ENCODE measurements around the gene FAAP20. TPM values are rescaled to one million over a fixed set of nuclear protein-coding genes. Genes with fewer than 3 reads are reported as not detected.

Gene FAAP20
- total and polyA plus RNA-seq, 9 of the 15 experiments (the other 6 are each of a cell fraction or from before 2014, with no cell fraction given) = 0.58 to 143 (median 9.9) TPM

DNA sequence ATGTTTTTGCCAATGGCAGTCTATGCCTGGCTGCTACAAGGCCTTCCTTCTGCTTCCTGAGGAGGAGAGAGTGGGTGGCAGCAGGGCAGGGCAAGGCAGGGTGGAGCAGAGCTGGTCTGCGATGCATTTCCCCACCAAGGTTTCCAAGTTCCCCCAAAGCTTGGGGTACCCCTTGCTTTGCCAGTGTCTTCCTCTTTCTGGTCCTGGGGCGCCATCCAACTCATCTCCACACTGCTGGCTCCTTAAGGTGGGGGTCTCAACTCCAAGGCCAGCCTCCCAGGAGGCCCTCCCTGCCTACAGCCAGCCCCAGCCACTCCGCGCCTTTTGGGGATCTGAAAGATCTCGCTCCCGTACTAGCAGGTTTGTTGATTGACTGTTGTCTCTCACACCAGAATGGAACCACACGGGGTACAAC lies 29.6 kb upstream of the FAAP20 start:
- Histone ChIP-seq H3K9me3 (replicated peaks; ENCODE audit: control insufficient read depth, insufficient read depth, low read depth, low read length) (no peaks in the 10 kb centered on the region), H3K36me3 (ENCODE audit: control insufficient read depth, insufficient read depth, low read length) (no peaks in the 10 kb centered on the region), H3K9ac (ENCODE audit: insufficient read depth in 1 of 2, low read depth in 2 of 2, low read length in 2 of 2) (peak overlapping the region in 1 of 2 experiments; percentile 70; a peak in 2 of 4 replicates), H3K4me3 (no peak overlapping the region), H3K27me3 (ENCODE audit: control insufficient read depth in 2 of 2, insufficient read depth in 2 of 2, low read length in 2 of 2) (no peaks in the 10 kb centered on the region), H3K4me2 (ENCODE audit: insufficient read depth, low read length) (no peak overlapping the region), H2AFZ (ENCODE audit: low read depth, low read length) (no peak overlapping the region), H3K79me2 (ENCODE audit: control insufficient read depth, insufficient read depth, low read length) (peaks cover 10% of the 10 kb centered on the region), H3K27ac (ENCODE audit: extremely low read depth, low read depth, low read length) (no peak overlapping the region), H3K4me1 (replicated peaks in 1 of 2; ENCODE audit: control insufficient read depth in 2 of 2, insufficient read depth in 2 of 2, low read length in 2 of 2) (peaks cover 3 to 25% of the 10 kb centered on the region in 2 experiments; a peak in 4 of 5 replicates), H4K20me1 (replicated peaks; ENCODE audit: control insufficient read depth, insufficient read depth, low read length) (peaks cover 5% of the 10 kb centered on the region), H3K9me1 (ENCODE audit: control insufficient read depth, insufficient read depth, low read length) (no peaks in the 10 kb centered on the region)
- DNase-seq (ENCODE audit: extremely low read depth in 1 of 4, low spot score in 3 of 4) (no peak), ATAC-seq (no peak), FAIRE-seq (no peak)
- WGBS (ENCODE audit: insufficient coverage, low coverage, missing lambda C conversion rate) = 61% methylated on average over 7 of the region's 7 CpGs
- in situ Hi-C loops (cut with MboI) = no loop called here
- ChIA-PET POLR2A (interaction anchor here (0.7 to 2.1 kb wide), 2 partner anchors 17 to 1039 kb away, joined by 4 to 11 read pairs; no protein-coding TSS in a partner anchor), CTCF (ENCODE audit: low intra/inter-chr PET ratio) (no interaction called here)
- no TSS peak for BruUV-seq (replicated peaks)
- intact Hi-C loops (cut with micrococcal nuclease) = loop anchor here (10.0 kb wide), 1 partner anchor 919 kb away; the partner anchor contains the start of genes ACAP3 and PUSL1
- no peak for TF ChIP-seq NRF1 (conservative IDR thresholded peaks at IDR 0.05 in 1 of 2, IDR thresholded peaks at IDR 0.05 in 1 of 2)
- no peak for TF ChIP-seq SNRNP70 (optimal IDR thresholded peaks at IDR 0.05; ENCODE audit: low read depth, low read length)
- TF ChIP-seq, protein P1, sequence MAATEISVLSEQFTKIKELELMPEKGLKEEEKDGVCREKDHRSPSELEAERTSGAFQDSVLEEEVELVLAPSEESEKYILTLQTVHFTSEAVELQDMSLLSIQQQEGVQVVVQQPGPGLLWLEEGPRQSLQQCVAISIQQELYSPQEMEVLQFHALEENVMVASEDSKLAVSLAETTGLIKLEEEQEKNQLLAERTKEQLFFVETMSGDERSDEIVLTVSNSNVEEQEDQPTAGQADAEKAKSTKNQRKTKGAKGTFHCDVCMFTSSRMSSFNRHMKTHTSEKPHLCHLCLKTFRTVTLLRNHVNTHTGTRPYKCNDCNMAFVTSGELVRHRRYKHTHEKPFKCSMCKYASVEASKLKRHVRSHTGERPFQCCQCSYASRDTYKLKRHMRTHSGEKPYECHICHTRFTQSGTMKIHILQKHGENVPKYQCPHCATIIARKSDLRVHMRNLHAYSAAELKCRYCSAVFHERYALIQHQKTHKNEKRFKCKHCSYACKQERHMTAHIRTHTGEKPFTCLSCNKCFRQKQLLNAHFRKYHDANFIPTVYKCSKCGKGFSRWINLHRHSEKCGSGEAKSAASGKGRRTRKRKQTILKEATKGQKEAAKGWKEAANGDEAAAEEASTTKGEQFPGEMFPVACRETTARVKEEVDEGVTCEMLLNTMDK (IDR thresholded peaks at IDR 0.05; ENCODE audit: borderline replicate concordance, insufficient read depth, low read depth, low read length, poor library complexity, severe bottlenecking) = no peak
- no peak for TF ChIP-seq CHD1 (IDR thresholded peaks at IDR 0.05; ENCODE audit: low read length)
- TF ChIP-seq TAF15 (IDR thresholded peaks at IDR 0.05; ENCODE audit: low read depth, low read length) = no peak
- TF ChIP-seq MCM2 (IDR thresholded peaks at IDR 0.05; ENCODE audit: low read depth) = no peak
- no peak for TF ChIP-seq ZNF668 (CRISPR knock-in tag; IDR thresholded peaks at IDR 0.05)
- TF ChIP-seq U2AF2 (optimal IDR thresholded peaks at IDR 0.05; ENCODE audit: low read depth, low read length) = no peak
- TF ChIP-seq POLR2AphosphoS5 (IDR thresholded peaks at IDR 0.05; ENCODE audit: control insufficient read depth, insufficient read depth, low read depth, low read length) = no peak
- no peak for TF ChIP-seq PHF8 (IDR thresholded peaks at IDR 0.05; ENCODE audit: borderline replicate concordance, low read length)
- no peak for TF ChIP-seq TRIM28 (IDR thresholded peaks at IDR 0.05)
- no peak for TF ChIP-seq SPI1 (IDR thresholded peaks at IDR 0.05; ENCODE audit: borderline replicate concordance, low read depth, low read length)
- no peak for TF ChIP-seq NONO (IDR thresholded peaks at IDR 0.05; ENCODE audit: low read depth in 2 of 2, low read length in 1 of 2)
- TF ChIP-seq, protein P2, sequence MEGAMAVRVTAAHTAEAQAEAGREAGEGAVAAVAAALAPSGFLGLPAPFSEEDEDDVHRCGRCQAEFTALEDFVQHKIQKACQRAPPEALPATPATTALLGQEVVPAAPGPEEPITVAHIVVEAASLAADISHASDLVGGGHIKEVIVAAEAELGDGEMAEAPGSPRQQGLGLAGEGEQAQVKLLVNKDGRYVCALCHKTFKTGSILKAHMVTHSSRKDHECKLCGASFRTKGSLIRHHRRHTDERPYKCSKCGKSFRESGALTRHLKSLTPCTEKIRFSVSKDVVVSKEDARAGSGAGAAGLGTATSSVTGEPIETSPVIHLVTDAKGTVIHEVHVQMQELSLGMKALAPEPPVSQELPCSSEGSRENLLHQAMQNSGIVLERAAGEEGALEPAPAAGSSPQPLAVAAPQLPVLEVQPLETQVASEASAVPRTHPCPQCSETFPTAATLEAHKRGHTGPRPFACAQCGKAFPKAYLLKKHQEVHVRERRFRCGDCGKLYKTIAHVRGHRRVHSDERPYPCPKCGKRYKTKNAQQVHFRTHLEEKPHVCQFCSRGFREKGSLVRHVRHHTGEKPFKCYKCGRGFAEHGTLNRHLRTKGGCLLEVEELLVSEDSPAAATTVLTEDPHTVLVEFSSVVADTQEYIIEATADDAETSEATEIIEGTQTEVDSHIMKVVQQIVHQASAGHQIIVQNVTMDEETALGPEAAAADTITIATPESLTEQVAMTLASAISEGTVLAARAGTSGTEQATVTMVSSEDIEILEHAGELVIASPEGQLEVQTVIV (CRISPR knock-in tag; IDR thresholded peaks at IDR 0.05; ENCODE audit: borderline replicate concordance) = no peak
- TF ChIP-seq HDAC2 (IDR thresholded peaks at IDR 0.05) = no peak
